Measurements from ENCODE around the gene FUCA1.
"Not testable (repeated sequence)": the region's sequence is repeated elsewhere in the genome, so short reads cannot be mapped to it uniquely, and the experiment has no call there.

FUCA1 gene

GRCh38 chr1:23867895-23868556, at the start of gene FUCA1:
TSS of gene FUCA1 (minus strand) at chr1:23868290. CDS start at chr1:23868286, 4 bp downstream.
- DNase-seq (ENCODE audit: low spot score), result peak; percentile 94

- DNase-seq (ENCODE audit: low spot score), result no peak
Measured at GRCh38 chr1:23916209-23917131, 48.4 kb upstream of the FUCA1 start.

DNA sequence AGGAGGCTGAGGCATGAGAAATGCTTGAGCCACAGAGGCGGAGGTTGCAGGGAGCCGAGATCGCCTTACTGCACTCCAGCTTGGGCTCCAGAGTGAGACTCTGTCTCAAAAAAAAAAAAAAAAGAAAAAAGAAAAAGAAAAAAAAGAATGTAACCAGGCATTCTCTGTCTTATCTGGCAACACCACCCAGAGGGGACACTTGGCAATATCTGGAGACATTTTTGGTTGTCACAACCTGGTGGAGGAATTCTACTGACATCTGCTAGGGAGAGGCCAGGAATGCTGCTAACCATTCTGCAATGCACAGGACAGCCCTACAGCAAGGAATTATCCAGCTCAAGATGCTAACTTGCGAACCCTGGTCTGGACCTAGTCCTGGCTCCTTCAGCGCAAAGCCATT, 47.4 kb upstream of the FUCA1 start:
- DNase-seq (ENCODE audit: low spot score), result no peak

DNA sequence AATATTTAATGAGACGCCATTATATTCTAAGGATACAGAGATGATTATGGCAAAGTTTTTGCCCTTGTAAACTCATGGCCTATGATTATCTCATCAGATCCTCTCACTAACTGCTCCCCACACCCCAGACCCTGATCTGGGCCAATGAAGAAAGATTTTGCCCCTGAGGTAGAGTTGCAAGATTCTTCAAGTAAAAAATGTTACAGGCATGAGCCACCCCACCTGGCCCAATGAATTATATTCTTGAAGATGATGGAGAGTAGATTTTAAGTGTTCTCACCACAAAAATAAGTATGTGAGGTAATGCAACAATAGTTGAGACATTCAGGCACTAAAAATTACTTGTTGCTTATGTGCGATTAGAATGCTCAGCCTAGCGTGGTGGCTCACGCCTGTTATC, 46.8 kb upstream of the FUCA1 start:
- no peak for DNase-seq (ENCODE audit: low spot score)

DNA sequence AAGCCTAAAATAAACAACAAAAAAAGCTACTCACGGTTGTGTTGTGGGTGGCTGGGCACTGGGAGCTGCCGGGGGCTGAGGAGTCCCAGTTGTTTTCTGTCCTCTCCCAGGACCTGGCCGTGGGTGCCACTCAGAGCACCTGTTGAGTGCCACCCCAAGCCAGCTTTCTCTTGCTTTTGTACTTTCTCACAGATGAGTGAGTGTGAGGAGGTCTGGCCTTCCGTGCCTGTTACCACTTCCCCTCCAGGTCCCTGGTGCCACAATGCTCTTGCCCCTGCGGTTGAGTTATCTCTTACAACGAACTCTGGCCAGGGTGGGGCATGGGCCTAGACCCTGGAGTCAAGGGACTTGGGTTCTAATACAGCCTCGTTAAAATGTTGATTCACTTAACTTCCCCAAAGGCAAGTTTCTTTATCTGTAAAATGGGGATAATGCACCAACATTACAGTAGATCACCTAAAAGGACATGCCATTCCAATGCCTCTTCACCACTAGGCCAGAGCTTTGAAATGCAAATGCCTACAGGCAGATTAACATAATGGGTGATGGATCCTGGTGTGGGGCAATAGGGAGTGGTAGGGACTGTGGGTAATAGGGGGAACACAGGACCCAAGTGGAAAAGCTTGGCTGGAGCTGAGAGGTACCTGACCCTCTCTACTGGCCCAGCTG, 45.3 kb upstream of the FUCA1 start, which contains the start of gene CNR2:
TSS of gene CNR2 (minus strand) at position 151 of the 669 bp plus-strand sequence. CDS start 37,745 bp downstream, outside the sequence.
- DNase-seq (ENCODE audit: low spot score), result no peak

DNA sequence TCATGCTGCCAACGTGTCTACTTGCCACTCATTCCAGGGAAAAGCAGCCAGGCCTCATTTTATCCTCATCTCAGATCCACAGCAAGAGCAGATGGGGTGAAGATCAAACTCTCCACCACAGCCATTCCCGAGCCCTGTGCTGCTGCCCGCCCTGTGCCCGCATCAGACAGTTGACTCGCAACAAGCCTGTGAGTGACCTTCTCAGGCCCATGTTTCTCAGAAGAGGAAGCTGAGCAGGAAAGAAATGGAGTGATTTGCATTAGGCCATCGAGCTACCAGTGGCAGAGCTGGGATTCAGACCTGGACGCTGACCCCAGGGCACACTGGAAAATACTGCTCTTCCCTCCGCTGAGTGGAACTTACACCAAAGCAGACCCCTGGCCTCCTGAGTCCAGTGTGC, 43.8 kb upstream of the FUCA1 start:
- no peak for DNase-seq (ENCODE audit: low spot score)

GRCh38 chr1:23910553-23911246, 42.6 kb upstream of the FUCA1 start:
- no peak for DNase-seq (ENCODE audit: low spot score)

- no peak for DNase-seq (ENCODE audit: low spot score)
Measured at GRCh38 chr1:23910144-23910543, 42.1 kb upstream of the FUCA1 start.

DNA sequence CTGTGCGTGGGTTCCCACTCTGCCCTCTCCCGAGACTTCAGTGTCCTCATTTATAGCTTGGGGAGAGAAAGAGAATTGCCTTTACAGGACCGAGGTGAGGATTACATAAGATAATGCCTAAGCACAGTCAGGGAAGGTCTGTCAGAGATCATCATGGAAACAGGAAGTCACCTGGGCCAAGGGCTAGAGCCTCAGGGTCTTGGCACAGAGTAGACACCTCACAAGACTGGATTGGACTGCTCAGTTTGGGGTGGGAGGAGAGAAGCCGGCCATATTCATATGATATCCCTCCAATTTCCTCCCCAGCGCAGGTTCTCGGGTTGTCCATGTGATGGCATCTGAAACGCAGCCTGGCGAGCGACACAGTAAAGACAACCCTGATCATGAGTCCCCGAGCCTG, 41.3 kb upstream of the FUCA1 start:
- DNase-seq (ENCODE audit: low spot score), result no peak

GRCh38 chr1:23908453-23909341, 40.6 kb upstream of the FUCA1 start:
- DNase-seq (ENCODE audit: low spot score), result no peak

GRCh38 chr1:23906731-23907130, 38.6 kb upstream of the FUCA1 start:
- no peak for DNase-seq (ENCODE audit: low spot score)

- no peak for DNase-seq (ENCODE audit: low spot score)
Measured at GRCh38 chr1:23905461-23906025, 37.5 kb upstream of the FUCA1 start.

GRCh38 chr1:23904748-23905357, 36.8 kb upstream of the FUCA1 start:
- DNase-seq (ENCODE audit: low spot score), result no peak

- DNase-seq (ENCODE audit: low spot score), result no peak
Measured at GRCh38 chr1:23903754-23904153, 35.7 kb upstream of the FUCA1 start.

DNA sequence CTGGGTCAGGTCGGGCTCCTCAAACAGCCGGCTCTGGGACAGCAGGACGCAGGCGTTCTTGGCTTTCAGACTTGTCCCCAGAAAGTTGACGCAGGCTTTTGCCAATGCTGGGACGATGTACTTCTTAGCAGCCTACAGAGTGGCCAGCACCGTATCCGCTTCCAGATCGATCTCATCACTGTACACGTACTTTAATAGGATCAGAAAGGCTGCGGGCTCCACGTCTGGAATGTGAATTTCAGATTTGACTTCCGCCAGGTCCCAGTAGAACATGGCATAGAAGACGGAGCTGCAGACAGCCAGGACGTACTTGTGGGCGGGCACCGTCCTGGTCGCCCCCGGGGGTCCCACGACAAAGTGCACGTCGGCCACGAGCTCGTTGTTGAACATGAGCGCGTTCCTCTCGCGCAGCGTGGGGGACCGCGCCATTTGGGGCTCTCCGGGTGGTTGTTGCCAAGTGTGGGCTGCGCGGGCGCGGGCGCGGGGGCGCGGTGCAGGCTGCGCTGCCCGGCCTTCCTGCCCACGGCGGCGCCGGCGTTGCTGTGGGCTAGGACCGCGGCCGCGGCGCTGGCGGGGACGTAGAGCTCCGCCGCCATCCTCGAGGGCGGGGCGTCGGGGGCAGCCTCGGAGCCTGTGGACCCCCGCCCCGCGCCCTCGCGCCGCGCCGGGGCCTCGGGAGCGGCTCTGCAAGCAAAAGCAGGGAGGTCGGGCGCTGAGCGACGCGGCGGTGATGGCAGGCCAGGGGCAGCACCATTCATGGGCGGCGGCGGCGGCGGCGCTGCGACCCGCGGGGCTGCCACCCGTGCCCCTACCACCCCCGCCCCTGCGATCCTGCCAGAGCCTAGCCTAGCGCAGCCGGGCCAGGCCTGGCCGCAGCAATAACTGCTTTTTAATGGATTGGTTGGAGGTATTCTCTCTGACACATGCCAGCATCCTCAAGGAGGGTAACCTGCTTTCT, 34.5 kb upstream of the FUCA1 start:
- DNase-seq (ENCODE audit: low spot score), result no peak

DNA sequence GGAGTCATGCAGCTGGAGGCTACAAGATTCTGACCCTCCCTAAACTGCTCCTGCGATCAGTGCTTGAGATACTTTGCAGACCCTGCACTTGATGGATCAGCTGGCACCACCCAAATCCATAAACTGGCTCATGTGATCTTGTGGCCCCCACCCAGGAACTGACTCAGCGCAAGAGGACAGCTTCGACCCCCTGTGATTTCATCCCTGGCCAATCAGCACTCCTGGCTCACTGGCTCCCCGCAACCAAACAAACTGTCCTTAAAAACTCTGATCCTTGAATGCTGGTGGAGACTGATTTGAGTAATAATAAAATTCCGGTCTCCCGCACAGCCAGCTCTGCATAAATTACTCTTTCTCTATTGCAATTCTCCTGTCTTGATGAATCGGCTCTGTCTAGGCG, 31.9 kb upstream of the FUCA1 start:
- DNase-seq (ENCODE audit: low spot score), result not testable (repeated sequence)

DNA sequence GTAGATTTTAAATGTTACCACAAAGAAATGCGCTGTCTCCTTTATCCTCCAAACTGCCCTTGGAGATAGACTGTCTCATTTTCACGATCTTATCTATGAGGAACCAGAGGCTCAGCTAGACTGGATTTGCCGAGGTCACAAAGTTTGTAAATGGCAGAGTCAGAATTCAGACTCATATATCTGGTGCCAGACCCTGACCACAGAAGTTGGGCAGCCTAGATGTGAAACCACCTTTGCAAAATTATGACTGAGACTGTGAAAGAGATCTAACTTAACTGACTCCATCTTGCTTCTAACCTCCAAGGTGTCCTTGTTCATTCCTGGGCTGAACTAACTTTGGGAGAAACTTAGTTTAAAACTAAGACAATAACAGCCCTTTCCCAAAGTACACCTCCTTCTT, 31.0 kb upstream of the FUCA1 start:
- DNase-seq (ENCODE audit: low spot score), result no peak

GRCh38 chr1:23897083-23897482, 29.0 kb upstream of the FUCA1 start:
- DNase-seq (ENCODE audit: low spot score), result no peak

- no peak for DNase-seq (ENCODE audit: low spot score)
Measured at GRCh38 chr1:23896491-23896890, 28.4 kb upstream of the FUCA1 start.

Measured in putamen (tissue), 1 donor.